Stimulated activated CD8-positive, alpha-beta memory T cell treated with anti-CD3 and anti-CD28 coated beads, Interleukin-4, amount 100 ng/mL, for 24 hours (primary cell): ENCODE results near the gene NECAB2.

Source experiments
- DNase-seq: peaks from one replicate; pipeline ENCODE4 v3.0.0-alpha.2; 2020; ENCODE audit warnings: low read depth

Gene NECAB2

GRCh38 chr16:83952940-83953795 lies 14.9 kb upstream of the NECAB2 start, which contains the start of gene OSGIN1:
TSS of gene OSGIN1 (plus strand) at chr16:83953240. CDS start at chr16:83957672, 4,432 bp downstream.
- DNase-seq, result peak; percentile 71

DNA sequence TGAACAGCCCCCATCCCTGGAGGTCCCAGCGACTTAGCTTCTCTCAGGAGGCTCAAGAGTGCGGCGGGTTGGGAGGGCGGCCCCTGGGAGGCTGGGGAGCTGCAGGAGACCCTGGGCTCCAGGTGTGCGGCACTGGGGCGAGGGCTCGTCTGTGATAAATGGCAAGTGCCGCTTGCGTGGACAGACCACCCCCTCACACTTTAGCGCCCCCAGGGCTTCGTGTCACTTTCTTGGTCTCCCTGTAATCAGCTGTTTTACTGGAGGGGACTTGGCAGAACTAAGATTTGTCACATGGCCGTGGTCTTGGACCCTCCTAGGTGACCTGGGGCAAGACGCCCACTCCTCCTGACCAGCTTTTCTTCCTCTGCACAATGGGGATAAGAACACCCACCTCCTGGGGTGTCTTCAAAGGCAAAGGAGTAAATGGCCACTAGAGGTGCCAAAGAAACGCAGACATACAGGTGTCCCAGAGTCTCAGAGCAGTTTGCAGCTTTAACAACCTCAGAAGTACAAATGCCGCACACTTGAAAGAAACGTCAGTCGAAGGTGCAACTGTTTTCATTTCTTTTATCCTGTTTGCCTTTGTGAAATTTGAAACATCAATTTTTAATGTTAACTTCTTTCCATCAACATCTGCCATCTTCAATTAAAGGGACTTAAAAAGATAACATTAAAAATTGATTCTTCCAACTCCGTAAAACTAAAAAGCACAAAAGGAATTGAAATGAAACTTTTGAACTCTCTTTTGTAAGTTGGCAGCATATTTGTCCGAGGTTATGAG lies 14.1 kb upstream of the NECAB2 start:
- DNase-seq, result no peak

DNA sequence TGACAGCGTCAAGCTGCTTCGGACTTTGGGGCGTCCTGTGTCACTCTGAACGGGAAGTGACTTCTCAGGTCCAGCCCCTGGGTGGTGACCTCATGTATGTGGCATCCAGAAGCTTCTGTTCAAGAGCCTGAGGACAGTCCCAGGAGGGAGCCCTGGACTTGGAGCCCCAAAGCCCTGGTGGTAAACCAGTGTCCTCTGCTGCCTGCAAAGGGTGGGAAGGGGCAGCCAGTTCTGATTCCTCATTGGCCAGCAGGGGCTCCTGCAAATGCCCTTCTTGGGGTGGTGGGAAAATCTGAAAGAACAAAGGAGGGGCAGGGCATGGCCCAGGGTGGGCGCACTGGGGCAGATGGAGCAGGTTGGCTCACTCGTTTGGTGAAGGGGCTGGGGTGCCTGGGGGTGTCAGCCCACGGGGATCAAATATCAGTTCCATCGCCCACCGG lies 13.4 kb upstream of the NECAB2 start:
- no peak for DNase-seq

DNA sequence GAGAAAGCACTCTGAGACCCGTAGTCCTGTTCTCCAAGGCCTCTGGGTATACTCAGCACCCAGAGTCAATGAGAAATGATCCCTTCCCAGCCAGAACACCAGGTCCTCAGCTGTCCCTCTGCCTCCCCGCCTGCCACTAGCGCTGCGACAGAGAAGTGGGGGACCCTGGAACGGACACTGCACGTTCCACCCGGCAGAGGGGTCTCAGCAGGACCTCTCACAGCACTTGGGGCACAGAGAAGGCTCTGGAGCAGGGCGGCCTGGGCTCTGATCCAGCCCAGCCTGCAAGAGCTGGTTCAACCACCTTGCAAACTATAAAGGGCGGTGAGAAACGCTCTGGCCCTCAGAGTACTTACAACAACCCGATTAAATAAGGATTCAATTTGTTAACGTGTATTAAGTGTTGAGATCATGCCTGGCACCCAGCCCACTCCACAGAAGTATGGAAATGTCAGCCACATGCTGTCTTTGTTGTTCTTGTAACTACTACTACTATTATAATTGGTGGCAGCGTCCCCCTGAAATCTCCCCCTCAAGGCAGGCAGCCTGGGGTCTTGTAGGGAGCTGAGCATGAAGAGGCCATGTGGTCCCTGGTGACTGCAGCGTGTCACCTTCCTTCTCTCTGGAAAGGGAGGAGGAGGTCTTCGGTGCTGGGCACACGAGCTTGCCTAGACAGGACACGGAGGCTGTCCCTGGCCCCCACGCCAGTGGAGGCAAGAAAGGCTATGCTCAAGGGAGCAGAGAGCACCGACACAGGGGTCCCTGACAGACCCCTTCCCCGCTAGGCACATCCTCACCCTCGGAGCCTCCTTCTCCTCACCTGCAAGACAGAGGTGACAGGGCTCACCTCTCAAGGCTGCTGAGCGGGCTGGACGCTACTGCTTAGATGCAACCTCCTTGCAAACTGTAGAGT lies 12.6 kb upstream of the NECAB2 start:
- no peak for DNase-seq

DNA sequence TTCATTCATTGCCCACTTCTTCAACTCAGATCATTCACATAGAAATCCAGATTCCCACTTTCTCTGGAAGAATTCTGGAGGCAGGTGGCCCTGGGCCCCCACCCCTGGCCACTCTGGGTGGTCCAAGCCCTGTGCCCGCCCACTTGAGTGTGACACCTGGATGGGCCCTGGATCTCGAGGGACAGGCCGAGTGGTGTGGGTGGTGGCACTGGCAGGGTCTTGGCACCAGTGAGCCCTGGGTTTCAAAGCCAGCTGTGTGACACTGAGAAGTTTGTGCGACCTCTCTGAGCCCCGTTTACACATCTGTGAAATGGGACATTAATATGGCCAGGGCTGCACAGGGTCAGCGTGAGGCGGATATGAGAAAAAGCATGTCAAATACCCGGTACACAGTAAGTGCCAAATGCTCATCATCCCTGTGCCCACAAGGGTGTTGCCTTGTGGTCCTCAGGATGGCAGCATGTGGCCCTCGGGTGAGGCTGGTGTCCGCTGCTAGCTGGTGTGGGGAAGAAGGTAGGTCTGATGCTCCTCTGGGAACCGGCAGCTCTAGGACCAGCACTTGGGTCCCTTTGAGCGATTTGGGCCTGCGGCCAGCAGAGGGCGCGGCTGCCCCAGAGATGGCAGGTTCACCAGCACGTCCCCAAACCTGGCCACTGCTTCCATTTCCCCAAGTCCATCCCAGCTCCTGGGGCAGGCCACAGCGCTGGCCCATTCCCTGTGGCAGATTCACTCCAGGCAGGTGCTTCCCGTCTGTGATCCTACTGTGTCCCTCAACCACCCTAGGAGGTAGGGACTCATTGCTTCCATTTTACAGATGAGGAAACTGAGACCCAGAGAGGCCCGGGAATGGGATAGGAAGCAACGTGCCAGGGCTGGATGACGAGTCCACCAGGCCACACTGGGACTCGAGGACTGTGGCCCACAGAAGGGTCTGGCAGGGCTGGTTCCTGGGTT lies 11.4 kb upstream of the NECAB2 start:
- DNase-seq, result peak; percentile 67

- no peak for DNase-seq
These were observed 10.7 kb upstream of the NECAB2 start for GRCh38 chr16:83957296-83957855.

GRCh38 chr16:83958137-83958845 lies 9.8 kb upstream of the NECAB2 start:
- DNase-seq, result no peak

GRCh38 chr16:83958846-83959565 lies 9.0 kb upstream of the NECAB2 start:
- DNase-seq, result no peak

DNA sequence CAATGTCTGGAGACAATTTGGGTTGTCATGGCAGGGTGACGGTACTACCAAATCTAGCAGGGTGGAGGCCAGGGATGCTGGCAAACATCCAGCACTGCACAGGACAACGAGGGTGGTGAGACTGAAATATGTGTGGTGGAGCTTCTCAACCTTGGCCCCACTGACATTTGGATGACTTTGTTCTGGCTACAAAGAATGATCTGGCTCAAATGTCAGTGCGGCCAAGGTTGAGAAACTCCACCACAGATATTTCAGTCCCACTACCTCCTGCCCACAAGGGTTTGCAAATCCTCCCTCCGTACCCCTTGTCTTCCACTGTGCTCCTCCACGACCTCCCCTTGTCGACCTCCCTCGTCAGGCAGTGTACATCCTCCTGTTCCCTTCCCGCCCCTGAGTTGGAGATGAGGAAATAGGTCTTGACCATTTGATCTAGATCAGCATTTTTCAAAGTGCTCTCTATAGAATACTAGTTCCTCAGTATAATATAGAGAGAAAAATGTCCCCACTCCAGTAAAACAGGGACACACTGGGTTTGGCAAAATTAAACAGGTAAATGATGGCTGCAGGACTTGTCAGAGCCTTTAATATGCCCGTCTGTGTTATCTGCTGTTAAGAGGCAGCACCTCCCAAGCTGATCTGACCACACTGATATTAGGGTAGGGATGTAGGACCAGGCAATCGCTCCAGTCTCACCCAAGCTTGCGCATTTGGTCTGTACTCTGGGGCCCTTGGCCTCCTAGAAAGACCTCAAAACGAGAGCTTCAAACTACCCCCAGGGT lies 8.2 kb upstream of the NECAB2 start:
- DNase-seq, result no peak

DNA sequence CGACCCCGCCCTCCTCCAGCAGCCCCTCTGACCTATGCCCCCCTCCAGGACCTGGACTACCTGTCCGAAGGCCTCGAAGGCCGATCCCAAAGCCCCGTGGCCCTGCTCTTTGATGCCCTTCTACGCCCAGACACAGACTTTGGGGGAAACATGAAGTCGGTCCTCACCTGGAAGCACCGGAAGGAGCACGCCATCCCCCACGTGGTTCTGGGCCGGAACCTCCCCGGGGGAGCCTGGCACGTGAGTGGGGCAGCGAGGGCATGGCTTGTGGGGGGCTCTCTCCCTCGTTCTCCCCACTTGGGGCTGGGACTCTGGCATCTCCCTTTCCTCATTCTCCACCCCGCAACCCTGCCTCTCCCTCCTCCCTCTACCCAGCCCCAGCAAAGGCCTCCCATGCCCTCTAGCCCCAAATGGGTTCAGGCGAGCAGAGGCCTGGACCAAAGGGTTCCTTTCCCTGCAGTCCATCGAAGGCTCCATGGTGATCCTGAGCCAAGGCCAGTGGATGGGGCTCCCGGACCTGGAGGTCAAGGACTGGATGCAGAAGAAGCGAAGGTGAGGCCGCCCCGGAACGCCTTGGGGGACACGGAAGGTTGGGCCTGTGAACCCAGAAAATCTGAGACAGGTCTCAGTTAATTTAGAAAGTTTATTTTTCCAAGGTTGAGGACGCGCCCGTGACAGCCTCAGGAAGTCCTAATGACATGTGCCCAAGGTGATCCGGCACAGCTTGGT lies 7.4 kb upstream of the NECAB2 start:
- DNase-seq, result no peak

- no peak for DNase-seq
These were observed 6.5 kb upstream of the NECAB2 start for GRCh38 chr16:83961591-83961990.

- DNase-seq, result no peak
These were observed 4.5 kb upstream of the NECAB2 start for GRCh38 chr16:83963277-83964119.

GRCh38 chr16:83964684-83965443 lies 3.2 kb upstream of the NECAB2 start:
- DNase-seq, result no peak

- no peak for DNase-seq
These were observed 2.4 kb upstream of the NECAB2 start for GRCh38 chr16:83965444-83966152.

DNA sequence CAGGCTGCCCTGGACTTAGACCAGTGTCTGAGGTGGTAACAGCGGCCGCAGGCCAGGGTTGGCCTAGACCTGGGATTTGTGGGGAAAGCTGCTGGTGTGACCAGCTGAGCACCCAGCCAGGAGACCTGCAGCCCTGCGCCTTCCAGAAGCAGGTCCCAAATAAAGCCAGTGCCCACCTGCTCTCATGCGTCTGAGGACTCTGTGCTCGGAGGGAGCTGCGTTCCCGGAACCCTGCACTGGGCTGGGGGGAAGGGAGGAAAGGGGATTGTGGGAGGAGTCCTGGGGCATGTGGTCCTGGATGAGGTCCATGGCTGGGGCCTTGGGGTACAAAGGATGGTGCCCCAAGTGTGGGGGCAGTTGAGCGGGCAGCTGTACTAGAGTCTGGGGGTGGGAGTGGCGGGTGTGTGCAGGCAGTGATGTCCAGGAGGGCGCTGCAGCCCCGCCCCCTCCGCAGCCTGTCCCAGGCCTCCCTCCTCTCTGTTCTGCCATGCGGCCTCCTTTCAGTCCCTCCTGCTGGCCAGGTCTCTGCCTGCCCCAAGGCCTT lies 1.8 kb upstream of the NECAB2 start:
- DNase-seq, result no peak
